ENCODE results near the gene KIF26B. TPM values are rescaled to one million over a fixed set of nuclear protein-coding genes. Genes with fewer than 3 reads are reported as not detected.
A peak's percentile ranks its signal among the peaks of the same experiment; 100 is the strongest.

KIF26B gene
- total RNA-seq, 1 donor from 2014 or later, result 4.0 TPM

GRCh38 chr1:245599371-245600174 is 444.8 kb downstream of the KIF26B start:
- no peak for DNase-seq

GRCh38 chr1:245600658-245601057 is 445.9 kb downstream of the KIF26B start:
- DNase-seq, result no peak

- no peak for DNase-seq
Observed at GRCh38 chr1:245603311-245603865, 448.6 kb downstream of the KIF26B start.

GRCh38 chr1:245604979-245605378 is 450.2 kb downstream of the KIF26B start:
- no peak for DNase-seq

- DNase-seq, result peak; percentile 51
Observed at GRCh38 chr1:245605480-245606156, 450.8 kb downstream of the KIF26B start.

DNA sequence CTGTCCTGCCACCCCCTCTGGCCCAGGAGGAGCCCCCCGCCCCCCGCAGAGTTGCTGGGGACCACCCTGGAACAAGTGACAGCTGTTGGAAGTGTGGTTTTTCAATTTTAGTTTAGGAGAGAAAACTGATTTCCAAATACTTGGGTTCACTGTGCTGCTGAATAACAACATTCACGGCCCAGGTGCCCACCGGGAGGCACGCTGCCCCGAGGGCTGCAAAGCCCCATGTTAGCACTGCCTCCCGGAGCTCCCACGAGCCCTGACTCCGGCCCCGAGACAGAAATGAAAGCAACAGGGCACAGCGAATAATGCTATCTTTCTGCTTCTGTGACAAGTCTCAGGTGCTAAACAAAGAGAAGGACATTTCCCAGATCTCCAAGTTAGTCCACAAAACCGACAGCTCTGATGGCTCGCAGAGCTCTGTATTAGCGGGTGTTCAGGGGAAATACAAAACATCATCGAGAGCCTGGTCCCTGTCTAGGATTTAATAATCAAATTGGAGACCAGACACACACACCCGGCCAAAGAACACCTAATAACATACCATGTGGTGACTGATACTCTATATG is 451.5 kb downstream of the KIF26B start:
- DNase-seq, result peak; percentile 40

DNA sequence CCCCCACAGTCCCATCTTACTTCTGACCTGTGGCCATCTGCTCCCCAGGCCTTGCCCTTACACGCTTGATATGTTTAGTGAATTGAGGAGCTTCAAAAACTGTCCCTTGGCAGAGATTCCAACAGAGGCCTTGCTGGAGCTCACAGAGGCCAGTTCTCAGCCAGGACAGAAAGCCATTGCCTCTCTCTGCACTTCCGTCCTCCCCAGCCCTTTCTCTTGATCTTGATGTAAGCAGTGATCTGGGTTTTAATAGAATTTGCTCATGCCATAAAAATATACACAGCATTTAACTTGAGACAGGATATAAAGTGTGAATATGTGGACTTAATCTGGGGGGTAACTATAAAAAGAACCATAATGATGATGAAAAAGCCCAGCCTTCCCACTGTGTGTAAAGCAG is 453.5 kb downstream of the KIF26B start:
- no peak for DNase-seq

DNA sequence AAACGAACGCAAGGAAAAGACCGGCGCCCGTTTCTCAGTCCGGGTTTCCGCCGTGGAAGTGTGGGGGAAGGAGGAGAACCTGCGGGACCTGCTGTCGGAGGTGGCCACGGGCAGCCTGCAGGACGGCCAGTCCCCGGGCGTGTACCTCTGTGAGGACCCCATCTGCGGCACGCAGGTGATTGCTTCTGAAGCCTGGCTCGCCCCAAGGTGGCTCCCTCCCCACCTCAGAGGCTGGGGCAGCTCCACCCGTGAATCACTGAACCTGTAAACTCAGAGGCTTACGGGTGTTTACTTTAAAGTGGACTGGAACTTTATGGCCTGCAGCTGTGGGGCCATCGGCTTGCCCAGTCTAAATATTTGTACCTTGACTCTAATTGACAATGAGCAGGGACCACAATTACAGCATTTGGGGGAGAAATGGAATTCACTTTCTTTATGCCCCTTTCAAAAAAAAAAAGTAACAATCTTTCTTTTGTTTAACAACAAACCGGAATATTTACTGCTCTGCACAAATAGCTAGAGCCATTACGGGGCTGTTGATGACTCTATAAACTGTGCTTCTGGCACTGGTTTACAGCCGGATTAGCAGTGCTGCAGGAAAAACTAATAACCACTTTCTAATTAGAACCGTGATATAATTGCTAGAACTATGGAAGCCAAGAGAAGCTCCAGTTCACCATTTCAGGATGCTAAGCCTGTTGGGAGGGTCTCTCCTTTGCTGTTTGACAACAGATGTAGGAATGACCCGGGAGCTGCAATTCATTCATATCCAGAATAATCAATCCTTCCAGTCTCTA is 454.8 kb downstream of the KIF26B start:
- DNase-seq, result no peak

GRCh38 chr1:245611251-245611650 is 456.5 kb downstream of the KIF26B start:
- DNase-seq, result no peak

- DNase-seq, result peak; percentile 22
Observed at GRCh38 chr1:245614476-245614875, 459.7 kb downstream of the KIF26B start.

DNA sequence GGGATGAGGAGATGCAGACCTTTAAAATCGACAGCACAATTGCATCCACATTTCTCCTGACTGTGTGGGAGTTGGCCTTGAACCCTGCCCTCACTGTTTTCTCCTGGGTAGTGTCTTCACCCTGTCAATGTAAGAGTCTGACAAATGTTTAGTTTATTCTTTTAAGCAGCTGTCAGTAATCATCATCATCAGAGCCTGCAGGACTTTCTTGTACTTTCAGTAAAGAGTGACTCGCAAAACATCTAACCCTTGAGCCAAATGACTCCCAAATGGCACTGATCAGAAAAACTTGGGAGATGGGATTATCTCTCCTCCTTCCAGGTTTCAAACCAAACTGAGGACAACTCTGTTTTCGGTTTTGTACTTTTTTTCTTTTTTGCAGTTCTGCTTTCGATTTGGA is 460.2 kb downstream of the KIF26B start:
- peak; percentile 47 for DNase-seq

DNA sequence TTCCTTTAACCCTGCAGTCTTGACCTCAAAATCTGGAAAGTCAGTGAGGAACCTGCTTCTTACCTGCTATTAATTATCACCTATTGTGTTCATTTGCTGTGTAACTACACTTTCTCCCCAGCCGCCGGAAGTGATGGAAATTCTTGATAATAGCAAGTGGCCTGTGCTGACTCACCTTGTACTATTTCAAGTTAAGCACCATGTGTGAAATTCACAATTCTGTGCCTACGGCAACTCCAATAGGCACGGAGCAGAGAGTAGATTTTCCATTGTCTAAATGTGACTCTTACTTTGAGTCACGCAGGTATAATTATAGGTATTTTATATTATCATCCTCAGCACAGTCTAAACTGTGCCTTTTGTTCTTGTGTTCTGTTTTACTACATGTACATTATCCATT is 466.8 kb downstream of the KIF26B start:
- no peak for DNase-seq

DNA sequence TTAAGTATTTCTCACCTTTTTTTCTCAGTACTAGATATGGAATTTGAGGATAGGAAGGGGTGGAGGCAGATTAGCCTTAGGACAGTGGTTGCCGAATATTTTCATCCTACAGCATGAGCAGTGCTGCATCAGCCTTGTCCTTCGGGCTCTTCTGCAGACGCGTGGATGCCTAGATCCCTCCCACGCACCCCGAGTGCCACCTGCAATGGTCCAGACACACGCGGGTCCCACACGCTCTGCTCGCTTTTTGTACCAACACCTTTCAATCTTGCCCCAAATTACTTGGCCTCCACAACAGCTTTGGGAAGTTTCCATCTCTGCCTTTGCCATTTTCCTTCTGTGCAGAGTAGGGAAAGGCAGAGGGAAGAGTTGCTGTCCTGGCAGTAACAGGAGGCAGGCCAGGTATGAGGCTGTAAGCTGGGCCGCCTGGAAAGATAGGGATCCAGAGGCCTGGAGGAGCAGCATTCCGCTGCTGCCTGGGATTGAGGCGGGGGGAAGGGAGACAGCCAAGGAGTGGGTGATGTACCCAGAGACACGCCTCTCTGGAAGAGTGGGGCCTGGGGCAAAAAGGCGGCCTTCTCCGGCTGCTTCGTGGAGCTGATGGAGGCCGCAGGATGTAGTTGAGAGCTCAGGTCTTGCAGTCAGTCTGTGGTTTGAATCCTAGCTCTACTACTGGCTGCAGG is 467.7 kb downstream of the KIF26B start:
- DNase-seq, result no peak

DNA sequence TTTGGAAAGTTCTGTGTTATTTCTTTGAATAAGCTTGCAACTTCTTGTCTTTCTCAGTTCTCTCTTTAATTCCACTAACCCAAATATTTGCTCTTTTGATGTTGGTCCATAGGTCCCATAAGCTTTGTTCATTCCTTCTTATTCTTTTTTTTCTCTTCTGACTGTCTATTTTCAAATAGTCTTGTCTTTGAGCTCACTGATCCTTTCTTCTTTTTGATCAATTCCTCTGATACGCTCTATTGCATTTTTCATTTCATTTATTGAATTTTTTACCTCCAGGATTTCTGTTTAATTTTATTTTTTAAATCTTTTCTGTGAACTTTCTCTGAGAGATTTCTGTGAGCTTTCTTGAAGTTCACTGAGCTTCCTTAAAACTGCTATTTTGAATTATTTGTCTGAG is 486.6 kb downstream of the KIF26B start:
- DNase-seq, result no peak

- no peak for DNase-seq
Observed at GRCh38 chr1:245645406-245645805, 490.6 kb downstream of the KIF26B start.

DNA sequence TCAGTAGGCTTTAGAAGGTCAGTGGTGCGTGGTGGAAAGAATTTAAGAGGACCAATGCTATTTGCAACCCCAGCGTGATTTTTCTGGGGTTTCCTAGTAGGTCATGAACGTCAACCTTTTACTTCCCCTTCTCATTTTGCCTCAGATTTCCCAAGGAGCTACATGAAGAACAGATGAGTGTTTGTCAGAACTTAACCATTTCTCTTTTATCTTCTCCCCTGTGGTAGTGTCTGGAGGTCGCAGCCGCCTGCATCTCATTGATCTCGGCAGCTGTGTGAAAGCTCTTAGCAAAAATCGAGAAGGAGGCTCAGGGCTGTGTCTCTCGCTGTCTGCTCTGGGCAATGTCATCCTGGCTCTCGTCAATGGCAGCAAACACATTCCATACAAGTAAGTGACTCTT is 491.1 kb downstream of the KIF26B start:
- DNase-seq, result no peak

- DNase-seq, result no peak
Observed at GRCh38 chr1:245648749-245649522, 494.2 kb downstream of the KIF26B start.

- no peak for DNase-seq
Observed at GRCh38 chr1:245649666-245650065, 494.9 kb downstream of the KIF26B start.

DNA sequence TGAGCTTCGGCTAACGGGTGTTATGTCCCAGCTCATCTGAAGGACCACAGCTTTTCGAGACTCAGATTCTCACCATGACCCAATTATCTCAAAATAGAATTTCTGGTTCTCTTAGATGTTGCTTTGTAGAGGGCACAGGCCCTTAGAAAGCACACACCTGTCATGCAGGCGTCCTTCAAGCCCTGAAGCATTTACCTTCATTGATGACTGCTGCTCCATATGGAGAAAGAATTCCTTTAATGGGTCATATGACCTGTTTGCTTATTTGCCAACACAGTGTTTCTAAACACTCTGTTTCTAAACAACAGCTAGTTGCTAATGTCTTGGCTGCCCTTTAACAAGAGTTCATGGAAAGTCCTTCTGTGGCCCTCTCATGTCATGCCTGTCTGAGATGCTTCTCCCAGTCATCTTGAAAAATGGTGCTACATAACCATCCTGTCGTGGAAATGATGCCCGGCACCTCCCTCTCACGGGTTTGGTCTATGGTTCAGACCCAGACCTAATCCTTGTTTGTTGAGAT is 495.7 kb downstream of the KIF26B start:
- no peak for DNase-seq

- DNase-seq, result no peak
Observed at GRCh38 chr1:245651093-245651492, 496.3 kb downstream of the KIF26B start.

DNA sequence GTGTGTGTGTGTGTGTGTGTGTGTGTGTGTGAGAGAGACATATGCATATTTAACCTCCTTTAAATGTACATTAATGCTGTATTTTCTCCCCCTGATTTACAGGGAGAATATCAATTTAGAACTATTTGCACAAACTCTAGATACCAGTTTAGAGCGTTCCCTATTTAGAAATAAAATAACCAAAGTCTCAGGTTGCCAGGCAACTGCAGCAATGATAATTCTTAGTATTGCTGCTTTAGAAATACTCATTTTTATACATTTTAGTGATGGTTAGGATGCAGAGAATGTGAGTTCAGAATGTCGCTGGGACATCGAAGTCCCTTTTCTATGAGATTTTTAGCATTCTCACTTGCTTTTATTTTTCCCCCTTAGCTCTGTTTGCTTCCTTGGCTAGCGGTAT is 497.3 kb downstream of the KIF26B start:
- no peak for DNase-seq

Data from tongue (tissue), 2 donors.